Endothelial cell of umbilical vein (primary cell): ENCODE data around the gene AXDND1.

ENCODE experiments used
- GATA2 ChIP-seq: IDR thresholded peaks from 2 replicates; pipeline ENCODE4 v1.7.0; 2011; ENCODE audit warnings: low read depth, mild to moderate bottlenecking, moderate library complexity, mixed read lengths, low read length; ENCODE audit not compliant: insufficient read length, insufficient read depth
- POLR2A ChIP-seq: IDR thresholded peaks from 2 replicates; pipeline ENCODE4 v1.6.1; 2012; ENCODE audit warnings: low read depth, mild to moderate bottlenecking, control low read depth, low read length
- POLR2AphosphoS5 ChIP-seq: IDR thresholded peaks from 2 replicates; pipeline ENCODE4 v1.6.1; 2012; ENCODE audit warnings: low read depth, mild to moderate bottlenecking, control low read depth, low read length, moderate library complexity; ENCODE audit not compliant: insufficient read depth
- TF ChIP-seq, protein P1 (sequence below), 2 donors: IDR thresholded peaks; 1 replicate in 1 of 2; 2 replicates in 1 of 2; pipeline ENCODE4 v1.5.1; 2011; ENCODE audit warnings: low read length in 2 of 2, mild to moderate bottlenecking in 2 of 2, moderate library complexity in 2 of 2, control low read depth in 1 of 2, inconsistent platforms in 1 of 2, low read depth in 1 of 2; ENCODE audit not compliant: insufficient read depth in 1 of 2; ENCODE audit errors: extremely low read depth in 1 of 2

DNA sequence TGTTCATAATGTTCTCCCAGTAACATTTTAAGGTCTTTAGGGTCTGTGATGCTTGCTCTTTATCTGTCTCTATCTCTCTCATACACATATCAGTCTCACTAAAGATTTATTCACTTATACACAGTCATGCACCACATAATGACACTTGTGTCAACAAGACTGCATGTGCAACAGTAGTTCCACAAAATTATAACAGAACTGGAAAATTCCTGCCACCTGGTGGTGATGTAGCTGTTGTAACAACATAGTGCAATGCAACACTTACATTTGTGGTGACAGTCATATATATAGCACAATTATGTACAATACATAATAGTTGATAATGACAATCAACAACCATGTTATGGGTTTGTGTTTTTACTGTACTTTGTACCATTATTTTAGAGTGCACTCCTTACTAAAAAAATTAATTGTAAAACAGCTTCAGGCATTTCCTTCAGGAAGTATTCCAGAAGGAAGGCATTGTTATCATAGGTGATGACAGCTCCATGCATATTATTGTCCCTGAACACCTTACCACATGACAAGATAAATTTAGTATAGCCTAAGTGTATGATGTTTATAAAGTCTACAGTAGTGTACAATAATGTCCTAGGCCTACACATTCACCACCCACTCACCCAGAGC, 234.0 kb downstream of the AXDND1 start:
- TF ChIP-seq POLR2A (no peak), POLR2AphosphoS5 (no peak), GATA2 (no peak)
- TF ChIP-seq, protein P1, sequence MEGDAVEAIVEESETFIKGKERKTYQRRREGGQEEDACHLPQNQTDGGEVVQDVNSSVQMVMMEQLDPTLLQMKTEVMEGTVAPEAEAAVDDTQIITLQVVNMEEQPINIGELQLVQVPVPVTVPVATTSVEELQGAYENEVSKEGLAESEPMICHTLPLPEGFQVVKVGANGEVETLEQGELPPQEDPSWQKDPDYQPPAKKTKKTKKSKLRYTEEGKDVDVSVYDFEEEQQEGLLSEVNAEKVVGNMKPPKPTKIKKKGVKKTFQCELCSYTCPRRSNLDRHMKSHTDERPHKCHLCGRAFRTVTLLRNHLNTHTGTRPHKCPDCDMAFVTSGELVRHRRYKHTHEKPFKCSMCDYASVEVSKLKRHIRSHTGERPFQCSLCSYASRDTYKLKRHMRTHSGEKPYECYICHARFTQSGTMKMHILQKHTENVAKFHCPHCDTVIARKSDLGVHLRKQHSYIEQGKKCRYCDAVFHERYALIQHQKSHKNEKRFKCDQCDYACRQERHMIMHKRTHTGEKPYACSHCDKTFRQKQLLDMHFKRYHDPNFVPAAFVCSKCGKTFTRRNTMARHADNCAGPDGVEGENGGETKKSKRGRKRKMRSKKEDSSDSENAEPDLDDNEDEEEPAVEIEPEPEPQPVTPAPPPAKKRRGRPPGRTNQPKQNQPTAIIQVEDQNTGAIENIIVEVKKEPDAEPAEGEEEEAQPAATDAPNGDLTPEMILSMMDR (IDR thresholded peaks at IDR 0.05; ENCODE audit: extremely low read depth in 1 of 2, insufficient read depth in 1 of 2, low read depth in 1 of 2, low read length in 2 of 2): peak in 1 of 2 donors; percentile 28
